HG02970 (cell line): ENCODE results near the gene NXPE4.
"Not testable (repeated sequence)": the region's sequence is repeated elsewhere in the genome, so short reads cannot be mapped to it uniquely, and the experiment has no call there.

ENCODE experiments used
- ATAC-seq: cut with Tn5 transposase; IDR thresholded peaks from one replicate; pipeline ENCODE4 v1.9.1; 2021; ENCODE audit warnings: mild to moderate bottlenecking, moderate library complexity, moderate number of reproducible peaks; ENCODE audit not compliant: unreplicated experiment, low FRiP score

The NXPE4 gene

GRCh38 chr11:114595571-114595970 lies at the start of gene NXPE4:
Gene NXPE4, minus strand, starts transcription at chr11:114595786. Its CDS starts 1,027 bp downstream, at chr11:114594759.
- no peak for ATAC-seq

- not testable (repeated sequence) for ATAC-seq
Observed at GRCh38 chr11:114639440-114639839, 43.9 kb upstream of the NXPE4 start.

- not testable (repeated sequence) for ATAC-seq
Observed at GRCh38 chr11:114631445-114631965, 35.9 kb upstream of the NXPE4 start.

- no peak for ATAC-seq
Observed at GRCh38 chr11:114625294-114625693, 29.7 kb upstream of the NXPE4 start.

GRCh38 chr11:114624455-114625207 lies 29.0 kb upstream of the NXPE4 start:
- ATAC-seq: no peak

GRCh38 chr11:114623720-114624119 lies 28.1 kb upstream of the NXPE4 start:
- no peak for ATAC-seq

GRCh38 chr11:114622858-114623257 lies 27.3 kb upstream of the NXPE4 start:
- ATAC-seq: no peak

GRCh38 chr11:114621950-114622809 lies 26.6 kb upstream of the NXPE4 start:
- ATAC-seq: no peak

- no peak for ATAC-seq
Observed at GRCh38 chr11:114621072-114621471, 25.5 kb upstream of the NXPE4 start.

GRCh38 chr11:114619659-114620173 lies 24.1 kb upstream of the NXPE4 start:
- no peak for ATAC-seq

GRCh38 chr11:114618139-114618538 lies 22.6 kb upstream of the NXPE4 start:
- ATAC-seq: no peak

- no peak for ATAC-seq
Observed at GRCh38 chr11:114617157-114618124, 21.9 kb upstream of the NXPE4 start.

GRCh38 chr11:114616516-114616915 lies 20.9 kb upstream of the NXPE4 start:
- no peak for ATAC-seq

- no peak for ATAC-seq
Observed at GRCh38 chr11:114615448-114616361, 20.1 kb upstream of the NXPE4 start.

- ATAC-seq: no peak
Observed at GRCh38 chr11:114614127-114614720, 18.6 kb upstream of the NXPE4 start.

- not testable (repeated sequence) for ATAC-seq
Observed at GRCh38 chr11:114613094-114613493, 17.5 kb upstream of the NXPE4 start.

GRCh38 chr11:114612686-114613085 lies 17.1 kb upstream of the NXPE4 start:
- ATAC-seq: no peak

GRCh38 chr11:114612199-114612598 lies 16.6 kb upstream of the NXPE4 start:
- ATAC-seq: not testable (repeated sequence)
